Stimulated activated CD4-positive, alpha-beta T cell treated with anti-CD3 and anti-CD28 coated beads, Interleukin-15, amount 100 ng/mL, for 24 hours (primary cell): Measurements from ENCODE around the gene MPIG6B.

Experiments used
- DNase-seq: peaks from one replicate; pipeline ENCODE4 v3.0.0-alpha.2; 2020

MPIG6B gene

DNA sequence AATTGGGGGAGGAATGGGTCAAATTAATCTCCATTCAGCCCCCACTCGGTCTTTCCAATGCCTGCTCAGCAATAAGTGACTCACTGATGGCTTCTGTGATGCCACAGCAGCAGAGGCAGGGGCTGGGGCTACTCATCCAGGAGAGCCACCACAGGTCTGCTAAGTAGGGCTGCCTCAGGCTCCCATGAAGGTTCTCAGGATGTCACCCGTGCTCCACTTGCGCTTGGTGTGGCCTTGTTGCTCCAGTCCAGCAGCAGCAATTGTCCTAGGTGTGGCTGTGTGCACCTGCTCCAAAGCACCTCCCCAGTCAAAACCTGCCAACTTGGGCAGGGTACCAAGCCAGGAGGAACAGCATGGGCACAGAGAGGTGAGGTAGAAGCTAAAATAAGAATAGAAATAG lies 1.0 kb upstream of the MPIG6B start:
- no peak for DNase-seq

DNA sequence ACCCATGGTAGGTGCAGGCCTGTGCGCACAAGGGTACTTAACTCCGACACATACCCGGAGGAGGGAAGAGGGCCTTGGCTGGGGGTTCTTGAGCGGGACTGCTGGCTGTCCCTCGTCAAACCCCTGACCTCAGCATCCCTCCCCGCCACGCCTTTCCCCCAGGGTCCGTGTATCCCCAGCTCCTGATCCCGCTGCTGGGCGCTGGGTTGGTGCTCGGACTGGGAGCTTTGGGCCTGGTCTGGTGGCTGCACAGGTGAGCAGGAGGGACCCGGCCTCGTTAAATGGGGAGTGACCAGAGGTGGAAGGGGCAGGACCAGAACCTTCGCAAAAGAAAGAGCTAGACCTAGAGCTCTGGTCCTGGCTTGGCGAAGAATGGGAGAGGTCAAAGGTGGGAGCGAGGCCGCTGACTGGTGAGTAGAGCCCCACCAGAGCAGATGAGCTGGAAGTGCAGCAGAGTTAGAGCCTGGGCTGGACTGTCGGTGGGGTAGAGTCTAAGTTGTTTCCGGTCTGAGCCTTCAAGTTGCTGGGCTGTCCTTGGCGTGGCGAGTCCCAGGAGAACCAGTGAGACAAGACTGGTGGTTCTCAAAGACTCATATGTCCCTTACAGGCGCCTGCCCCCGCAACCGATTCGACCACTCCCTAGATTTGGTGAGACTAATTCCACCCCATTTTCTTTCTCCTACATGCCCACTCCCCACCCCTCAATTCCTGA lies 963 bp downstream of the MPIG6B start:
- no peak for DNase-seq

DNA sequence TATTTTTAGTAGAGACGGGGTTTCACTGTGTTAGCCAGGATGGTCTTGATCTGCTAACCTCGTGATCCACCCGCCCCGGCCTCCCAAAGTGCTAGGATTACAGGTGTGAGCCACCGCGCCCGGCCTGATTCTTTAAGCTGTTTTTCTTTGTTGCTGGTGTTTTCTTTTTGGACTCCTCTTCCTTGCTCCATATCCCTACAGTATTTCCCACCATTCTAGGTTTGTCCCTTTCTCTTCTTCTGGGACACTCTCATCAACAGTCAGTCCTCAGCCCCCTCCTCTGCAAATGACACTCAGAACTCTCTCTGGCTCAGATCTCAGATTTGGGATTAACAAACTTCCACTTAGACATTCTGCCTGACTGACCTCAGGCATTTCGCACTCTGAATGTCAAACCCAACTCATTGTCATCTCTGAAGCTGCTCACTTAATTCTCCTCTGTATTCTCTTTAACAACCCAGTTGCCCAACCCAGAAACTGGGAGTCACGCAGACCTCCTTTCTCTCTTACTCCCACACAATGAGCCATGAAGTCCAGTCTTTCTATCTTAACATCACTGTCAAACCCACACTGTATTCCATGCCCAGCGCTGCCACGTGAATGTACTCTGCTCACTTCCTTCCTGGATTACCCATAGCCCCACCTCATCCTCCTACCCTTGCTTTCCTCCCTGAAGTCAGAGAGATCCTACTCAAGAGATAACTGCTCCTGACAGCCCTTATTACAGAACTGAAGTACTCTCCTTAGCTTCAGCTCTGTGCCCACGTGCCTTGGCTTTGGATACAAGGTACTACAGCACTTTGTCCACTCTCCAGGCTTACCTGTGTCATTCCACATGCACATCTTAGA lies 2.6 kb downstream of the MPIG6B start:
- no peak for DNase-seq

DNA sequence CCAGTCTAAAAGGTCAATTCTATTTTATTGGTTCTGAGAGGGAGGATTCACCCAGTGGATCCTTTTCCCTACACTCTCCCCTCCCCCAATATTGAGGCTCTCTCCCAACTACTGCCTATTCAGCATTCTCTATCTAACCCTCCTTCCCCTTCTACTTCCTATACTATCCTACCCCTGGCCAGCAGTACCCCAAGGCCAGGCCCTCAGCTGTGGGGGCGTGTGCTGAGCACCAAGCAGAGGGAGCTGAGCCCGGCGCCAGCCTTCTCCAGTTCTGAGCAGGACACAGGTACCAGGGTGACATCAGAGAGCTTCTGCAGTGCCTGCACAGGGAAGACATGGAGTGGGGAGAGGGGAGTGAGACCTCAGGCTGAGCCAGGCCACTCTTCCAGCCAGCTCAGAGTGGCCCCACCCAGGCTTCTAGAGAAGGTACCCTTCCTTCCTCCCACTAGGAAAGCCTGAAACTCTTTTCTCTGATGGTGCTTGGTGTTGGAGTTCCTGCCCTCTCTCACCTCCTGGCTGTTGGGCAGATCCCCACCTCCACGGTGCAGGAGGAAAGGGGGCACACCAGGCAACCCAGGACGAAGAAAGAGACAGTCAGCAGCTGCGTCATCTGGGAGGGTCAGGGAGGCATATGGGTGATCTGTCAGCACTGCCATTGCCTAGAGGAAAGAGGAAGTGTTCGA lies 4.0 kb downstream of the MPIG6B start:
- peak; percentile 27 for DNase-seq

DNA sequence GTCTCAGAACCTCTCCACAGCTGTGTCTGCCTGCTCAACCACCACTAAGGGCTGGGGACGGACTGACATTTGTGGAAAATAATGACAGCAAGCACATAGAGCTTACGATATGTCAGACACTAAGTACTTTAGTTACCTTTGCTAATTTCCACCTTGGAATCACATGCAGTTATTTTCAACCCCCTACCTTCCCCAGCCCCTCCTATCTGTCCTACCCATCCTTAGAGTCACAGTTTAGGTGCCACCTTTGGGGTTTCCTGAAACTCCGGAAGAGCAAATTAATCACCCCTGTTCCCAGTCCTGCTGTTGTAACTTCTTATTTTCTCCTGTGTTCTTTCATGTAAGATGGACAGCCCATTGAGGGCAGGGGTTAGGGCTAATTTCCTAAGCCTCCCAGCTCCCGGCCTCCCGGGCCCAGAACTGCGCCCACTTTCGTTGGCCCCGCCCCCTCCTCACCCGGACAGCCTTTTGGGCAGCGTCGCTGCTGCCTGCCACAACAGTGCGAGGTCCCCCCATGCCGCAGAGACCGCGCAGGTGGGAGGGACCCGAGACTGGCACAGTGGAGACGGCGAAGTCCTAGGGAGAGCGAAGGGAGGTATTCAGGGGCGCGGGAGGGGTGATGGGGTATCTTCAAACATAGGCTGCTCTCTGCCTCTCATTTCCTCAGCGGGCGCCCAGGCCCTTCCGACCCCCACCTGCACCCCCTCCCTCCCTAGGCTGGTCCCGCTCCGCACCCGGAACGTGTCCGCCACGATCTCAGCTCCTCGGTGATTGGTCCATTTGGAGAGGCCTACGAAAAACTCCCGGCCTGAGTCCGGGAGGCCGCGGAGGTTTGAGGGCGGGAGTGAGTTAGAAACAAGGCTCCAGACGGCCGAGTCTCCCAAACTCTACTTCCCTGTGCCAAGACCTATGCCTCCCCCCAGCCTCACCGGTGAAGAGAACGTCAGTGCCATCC lies 4.8 kb downstream of the MPIG6B start:
- DNase-seq, result no peak

DNA sequence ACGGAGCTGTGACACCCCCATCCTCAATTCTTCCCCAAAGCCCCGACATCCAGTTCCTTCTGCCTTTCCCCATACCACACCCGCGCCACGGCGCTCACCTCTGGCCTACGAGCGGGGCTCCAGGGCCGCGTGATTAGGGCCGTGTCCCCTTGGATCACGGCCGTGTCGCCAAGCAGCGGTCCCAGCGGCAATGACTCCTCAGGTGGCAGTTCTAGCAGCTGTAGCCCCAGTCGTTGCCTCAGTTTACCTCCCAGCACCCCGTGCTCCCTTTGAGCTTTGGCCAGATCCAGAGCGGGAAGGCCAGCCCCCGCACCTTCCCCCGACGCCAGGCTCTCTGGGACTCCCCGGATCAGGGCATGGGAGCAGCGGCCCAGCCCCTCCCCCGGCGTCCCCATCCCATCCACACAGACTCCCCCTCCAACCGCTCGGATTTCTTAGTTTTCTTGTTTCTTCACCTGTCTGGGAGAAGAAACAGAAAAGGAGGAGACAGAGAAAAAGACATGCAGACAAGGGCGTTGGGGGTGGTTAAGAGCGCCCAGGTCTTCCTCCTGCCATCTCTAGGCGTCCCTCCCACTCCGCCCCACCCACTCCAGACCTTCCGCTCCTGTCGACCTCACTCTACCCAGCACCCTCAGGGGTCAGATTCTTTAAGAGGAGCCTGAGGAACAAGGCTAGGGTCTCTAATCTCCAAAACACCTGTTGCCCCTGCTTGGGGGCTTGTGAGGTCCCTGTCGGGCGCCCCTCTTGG lies 5.8 kb downstream of the MPIG6B start, which contains the start of gene DDAH2:
TSS of gene DDAH2 (minus strand) at position 533 of the 748 bp plus-strand sequence. CDS start at position 395, 138 bp downstream.
- DNase-seq, result no peak

DNA sequence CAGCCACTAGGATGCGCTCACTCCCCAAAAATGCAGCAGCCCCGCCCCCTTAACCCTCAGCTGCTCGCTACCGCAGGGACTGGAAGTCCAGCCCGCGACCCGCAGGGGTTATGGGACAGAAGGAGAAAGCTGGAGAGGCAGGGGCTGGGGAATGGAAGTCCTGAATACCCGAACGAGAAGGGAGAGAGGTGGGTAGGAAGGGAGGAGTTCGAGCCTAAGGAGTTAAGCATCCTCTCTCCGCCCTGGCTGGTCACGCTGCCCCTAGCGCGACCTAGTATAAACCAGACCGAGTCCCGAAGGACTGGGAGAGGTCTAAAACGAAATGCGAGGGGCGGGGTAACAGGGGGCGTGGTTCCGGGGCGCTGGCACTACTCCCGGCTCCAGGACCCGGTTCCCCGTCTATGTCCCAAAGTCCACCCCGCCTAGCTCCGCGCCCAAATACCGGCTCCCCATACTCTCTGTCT lies 6.4 kb downstream of the MPIG6B start:
- peak; percentile 87 for DNase-seq

DNA sequence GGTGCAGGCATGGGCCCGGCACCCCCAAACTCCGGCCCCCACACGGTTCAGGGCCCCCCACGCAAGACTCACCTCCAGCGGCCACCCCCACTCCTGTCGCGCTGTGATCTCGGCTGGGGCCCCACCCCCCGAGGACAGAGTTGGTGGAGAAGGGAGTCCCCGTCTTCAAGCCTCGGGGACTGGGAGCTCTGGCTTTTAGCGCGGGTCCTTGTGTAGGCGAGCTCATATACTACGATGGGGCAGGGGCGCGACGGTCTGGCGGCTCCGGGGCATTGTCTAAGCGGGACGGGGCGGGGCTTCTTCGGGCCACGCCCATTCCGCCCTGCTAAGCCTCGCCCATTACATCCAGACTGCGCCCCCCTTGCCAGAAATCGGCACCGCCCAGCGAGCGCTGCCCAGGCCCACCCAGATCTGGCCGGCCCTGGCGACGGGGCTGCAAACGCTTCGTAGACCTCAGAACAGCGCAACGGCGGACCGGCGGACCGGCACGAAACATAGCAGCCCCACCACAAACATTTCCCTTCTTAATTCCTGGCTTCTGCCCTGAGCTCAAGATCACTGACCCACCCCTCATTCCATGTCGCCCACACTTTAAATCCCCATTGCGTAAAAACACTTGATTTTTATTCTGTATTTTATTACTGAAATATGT lies 6.9 kb downstream of the MPIG6B start:
- peak; percentile 74 for DNase-seq

DNA sequence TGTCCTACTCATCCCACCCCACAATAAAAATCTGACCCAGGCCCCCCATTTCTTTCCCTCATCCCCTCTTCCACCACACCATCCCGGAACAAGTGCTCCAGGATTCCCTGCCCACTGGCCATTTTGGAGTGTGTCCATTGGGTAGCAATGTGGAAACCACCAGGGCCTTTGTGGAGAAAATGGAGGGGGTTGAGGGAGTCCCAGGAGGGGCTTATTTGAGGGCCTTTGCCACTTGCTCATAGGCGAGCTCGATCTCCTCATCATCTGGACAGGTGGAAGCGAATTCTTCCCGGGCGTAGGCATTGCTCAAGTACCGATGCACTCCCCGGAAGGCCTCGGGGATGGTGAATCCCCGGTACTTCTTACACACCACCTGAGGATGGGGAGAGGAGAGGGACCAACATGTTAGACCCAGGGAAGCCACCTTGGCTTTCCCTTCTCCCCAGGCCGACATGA lies 7.5 kb downstream of the MPIG6B start:
- no peak for DNase-seq

DNA sequence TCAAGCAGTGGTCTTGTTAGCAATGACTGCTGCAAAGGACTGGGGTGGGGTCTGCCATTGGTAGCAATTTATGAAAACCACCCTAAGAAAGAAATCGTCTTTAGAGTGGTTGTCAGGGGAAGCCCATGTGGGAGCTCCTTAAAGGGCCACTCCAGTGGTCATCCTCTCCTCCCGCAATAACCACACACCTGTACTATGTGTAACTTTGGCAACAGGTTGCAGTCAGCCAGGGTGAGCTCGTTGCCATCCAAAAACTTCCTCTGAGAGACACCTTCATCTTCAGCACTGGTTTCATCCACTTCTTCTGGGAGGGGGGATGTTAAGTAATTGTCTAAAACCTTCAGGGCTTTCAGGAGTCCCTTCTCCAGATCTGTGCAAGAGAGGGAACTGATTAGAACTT lies 8.9 kb downstream of the MPIG6B start:
- DNase-seq, result no peak

DNA sequence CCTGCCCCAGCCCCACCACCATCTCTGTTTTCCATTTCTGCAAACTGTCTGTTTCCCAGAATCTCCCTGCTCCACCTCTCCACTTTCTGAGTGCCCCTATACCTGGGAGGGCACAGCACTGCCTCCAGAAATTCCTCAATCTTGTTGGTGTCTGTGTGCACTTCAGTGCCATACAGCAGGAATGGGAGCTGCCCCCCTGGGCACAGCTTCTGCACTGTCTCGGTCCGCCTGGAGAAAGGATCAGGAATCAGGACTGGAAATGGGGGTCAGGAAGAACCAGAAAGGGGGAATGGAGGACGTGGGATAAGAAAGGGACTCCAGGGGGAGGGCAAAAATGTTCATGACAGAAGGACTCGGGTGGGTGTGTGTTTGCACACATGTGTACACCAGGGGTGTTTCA lies 10.6 kb downstream of the MPIG6B start:
- DNase-seq, result no peak

DNA sequence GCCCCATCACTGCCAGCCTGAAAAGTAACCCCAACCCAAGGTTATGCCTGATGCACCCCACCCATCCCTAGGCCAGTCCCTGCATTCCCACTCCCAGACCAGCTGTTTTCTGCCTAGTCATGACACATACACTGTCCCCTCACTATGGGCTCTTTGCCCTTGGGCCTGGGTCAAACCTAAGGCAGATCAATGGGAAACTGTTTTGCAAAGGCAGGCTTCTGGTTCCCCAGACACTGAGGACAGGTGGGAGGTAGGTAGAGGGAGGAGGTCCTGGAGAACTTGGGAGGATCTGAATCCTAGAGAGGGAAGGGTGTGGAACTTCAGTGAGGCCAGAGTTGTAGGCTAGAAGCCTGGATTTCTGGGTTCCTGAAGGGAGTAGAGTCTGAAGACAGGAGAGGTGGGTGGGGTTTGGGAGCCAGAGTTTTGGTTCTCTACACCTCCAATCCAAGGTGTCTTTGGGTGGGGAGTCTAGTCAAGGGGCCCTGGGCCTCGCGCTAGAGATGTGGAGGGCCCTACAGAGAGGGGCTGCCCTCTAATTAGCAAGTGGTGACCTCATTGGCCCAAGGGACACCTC lies 11.2 kb downstream of the MPIG6B start:
- no peak for DNase-seq

DNA sequence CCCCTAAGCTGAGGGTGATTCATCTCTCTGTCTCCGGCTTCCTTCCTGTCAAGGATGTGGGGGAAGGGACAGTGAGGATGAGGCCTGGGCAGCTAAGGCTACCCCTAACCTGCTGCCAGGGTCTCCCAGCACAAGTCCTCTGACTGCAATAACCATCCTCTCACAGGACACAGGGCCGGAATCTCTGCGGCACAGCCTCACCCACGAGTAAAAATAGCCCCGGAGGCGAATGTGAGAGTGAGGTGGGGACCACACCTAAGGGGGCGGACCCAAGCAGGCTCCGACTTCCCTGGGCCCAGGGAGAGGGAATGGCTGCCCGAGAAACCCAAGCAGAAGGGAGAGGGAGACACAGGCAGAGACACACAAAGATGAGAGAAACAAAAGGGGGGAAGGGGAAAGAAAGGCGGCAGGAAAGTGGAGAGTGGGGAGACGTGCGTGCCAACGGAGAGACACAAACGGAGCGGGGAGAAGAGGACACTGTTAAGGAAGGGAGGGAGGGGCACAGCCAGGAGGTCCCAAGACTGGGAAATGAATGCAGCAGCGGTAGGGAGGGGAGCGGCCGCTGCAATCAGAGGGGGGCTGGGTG lies 11.7 kb downstream of the MPIG6B start:
- DNase-seq, result peak; percentile 69

DNA sequence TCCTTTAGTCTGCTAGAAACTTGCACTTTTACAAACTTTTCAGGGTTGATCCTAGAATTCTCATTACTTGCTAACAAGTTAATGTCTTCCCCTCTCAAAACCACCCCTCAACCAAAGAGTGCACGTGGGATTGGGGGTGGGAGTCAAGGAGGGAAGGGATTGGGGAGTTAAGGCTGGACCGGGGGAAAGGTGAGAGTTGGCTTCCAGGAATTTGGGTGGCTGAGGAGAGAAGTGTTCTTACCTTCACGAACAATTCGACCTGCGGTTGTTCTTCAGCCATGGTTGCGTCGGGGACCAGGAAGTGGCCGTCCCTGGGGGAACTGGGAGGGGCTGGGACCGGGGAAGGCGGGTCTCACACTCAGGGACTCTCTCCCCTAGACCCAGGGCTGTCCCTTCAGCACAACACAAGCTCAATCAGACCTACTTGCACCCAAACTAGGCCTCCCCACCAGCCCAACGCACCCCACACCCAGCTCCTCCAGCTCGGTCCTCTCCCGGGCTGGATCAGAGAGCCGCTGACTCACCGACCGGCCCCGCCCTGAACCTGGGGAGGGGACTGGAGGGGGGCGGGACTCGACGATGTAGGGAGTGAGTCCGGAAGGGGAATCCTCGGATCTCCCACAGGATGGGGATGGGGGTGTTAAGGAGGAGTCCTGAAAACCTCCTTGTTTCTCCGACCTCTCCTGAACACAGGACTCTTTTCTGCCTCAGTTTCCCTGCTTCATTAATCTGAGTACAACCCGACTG lies 13.0 kb downstream of the MPIG6B start, which contains the start of gene CLIC1:
TSS of gene CLIC1 (minus strand) at position 510 of the 747 bp plus-strand sequence. CDS start at position 280, 230 bp downstream.
- peak; percentile 91 for DNase-seq

DNA sequence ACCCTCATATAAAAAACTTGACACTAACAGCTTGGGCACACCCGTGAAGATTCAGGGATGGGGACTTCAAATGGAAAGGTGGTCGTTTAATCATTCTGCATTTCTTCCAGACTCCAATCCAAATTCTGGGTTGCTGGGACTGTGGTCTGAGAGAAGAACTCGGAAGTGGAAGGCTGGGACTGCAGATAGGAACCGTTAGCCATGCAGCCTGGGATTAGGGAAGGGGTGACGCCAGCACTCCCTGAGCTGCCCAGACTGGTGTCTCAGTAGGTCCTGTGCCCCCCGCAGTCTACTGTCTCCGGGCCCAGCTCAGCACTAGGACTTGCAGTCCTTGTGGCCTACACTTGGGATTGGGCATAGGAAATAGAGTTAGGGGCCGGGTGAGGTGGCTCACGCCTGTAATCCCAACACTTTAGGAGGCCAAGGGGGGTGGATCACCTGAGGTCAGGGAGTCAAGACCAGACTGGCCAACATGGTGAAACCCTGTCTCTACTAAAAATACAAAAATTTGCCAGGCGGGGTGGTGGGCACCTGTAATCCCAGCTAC lies 13.7 kb downstream of the MPIG6B start:
- no peak for DNase-seq

DNA sequence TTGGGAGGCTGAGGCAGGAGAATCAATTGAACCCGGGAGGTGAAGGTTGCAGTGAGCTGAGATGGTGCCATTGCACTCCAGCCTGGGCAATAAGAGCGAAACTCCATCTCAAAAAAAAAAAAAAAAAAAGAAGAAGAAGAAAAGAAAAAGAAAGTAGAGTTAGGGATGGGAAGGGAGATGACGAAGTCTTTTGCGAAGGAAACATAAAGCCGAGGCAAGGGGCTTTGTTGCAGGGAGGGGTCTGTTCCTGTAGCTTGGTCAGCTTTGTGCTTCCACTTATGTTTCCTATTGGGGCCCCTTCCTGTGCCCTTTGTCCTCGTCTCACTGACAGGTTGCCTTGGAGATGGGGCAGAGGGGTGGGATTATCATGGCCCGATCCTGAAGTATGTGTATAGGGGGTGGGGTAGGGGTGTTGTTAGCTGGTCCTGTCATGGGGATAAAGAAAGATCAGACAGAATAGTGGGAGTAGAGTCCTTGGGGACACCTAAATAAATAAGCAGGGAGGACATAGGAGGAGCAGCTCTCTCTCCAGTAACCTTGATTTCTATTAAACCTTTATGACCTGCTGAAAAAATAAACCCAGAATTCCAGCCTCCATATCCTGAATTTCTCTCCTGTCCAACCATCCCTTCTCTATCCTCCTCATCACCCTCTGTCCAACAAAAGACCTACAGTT lies 14.3 kb downstream of the MPIG6B start:
- no peak for DNase-seq

DNA sequence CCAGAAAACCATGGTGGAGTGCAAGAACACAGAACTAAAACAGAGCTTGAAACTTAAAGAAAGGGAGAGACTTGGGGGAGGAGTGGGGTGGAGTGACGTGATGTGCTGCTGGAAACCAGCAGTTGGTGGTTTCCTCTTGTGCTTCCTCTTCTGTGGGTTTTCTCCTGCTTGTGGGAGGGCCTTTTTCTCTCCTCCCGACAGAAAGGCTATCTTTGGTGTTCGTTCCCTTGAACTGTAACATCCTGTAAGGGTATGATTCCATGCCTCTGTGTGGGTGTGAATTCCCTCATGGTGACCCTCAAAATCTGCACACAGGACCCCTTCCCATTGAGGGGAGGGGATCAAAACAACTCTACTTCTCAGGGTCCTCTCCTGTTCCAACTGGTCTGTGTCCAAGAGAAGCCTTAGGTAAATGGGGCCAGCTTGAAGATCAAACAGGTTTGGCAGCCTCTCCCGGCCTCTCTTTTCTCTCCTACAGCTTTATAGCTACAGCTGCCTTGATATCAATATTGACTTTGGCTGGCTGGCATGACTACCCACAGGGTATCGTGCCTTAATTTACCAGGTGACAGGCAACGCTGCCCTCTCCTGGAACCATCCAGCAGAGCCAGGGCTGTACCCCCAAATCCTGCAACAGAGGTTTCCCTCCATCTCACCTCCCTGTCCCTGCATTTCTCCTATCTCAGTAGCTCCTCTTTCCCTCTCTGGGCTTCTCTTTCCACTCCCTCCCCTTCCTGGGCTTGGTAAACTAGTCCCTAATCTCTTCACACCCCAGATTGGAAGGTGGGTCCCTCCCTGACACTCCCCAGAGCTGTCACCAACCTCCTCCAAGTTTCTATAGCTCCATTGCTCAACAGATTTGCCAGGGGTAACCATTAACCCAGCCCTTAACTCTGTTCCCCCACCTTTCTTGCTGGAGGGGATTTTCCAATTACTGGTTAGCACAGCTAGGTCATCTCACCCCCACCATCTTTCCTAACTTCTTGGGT lies 15.1 kb downstream of the MPIG6B start:
- peak; percentile 79 for DNase-seq
